HG03097 (cell line): Measurements from ENCODE around the gene VANGL1.

ENCODE experiments used
- ATAC-seq: cut with Tn5 transposase; IDR thresholded peaks from one replicate; pipeline ENCODE4 v1.9.1; 2021; ENCODE audit not compliant: unreplicated experiment, low FRiP score

The VANGL1 gene

GRCh38 chr1:115643225-115643624, 1.5 kb downstream of the VANGL1 start:
- no peak for ATAC-seq

- ATAC-seq = no peak
Measured at GRCh38 chr1:115643666-115644065, 1.9 kb downstream of the VANGL1 start.

DNA sequence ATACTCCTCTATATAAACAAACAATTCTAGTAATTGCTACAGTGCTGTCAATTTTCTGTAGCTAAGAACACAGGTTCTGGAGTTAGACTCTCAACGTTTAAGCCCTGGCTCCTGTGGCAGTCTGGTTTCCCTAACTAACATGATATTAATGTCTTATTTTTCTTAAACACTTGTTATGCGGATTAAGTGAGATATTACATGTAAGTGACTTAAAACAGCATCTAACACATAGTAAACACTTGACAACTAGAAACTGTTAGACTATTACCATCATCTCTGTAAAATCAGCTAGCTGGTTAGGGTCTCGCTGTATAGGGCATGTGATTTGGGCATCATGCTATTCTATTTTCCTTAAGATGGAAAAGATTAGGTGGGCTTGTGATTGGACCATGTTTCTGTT, 2.3 kb downstream of the VANGL1 start:
- ATAC-seq = no peak

DNA sequence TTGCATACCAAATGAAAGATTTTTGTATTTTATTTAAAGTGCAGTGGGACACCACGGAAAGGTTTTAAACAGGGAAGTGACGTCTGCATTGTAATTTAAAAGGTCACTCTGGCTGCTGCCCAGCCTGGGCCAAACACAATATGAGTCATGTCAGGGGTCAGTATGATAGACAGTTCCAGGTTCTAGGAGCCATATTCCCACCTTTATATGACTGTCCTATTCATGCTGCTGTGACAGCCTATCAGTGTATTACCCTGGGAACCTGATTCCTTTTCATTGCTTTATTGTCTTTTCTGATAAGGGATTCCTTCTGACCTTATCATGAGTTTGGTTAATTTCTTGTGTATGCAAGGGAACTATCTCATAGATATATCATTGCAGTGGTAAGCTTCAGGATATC, 5.3 kb downstream of the VANGL1 start:
- no peak for ATAC-seq

GRCh38 chr1:115647507-115647906, 5.7 kb downstream of the VANGL1 start:
- no peak for ATAC-seq

DNA sequence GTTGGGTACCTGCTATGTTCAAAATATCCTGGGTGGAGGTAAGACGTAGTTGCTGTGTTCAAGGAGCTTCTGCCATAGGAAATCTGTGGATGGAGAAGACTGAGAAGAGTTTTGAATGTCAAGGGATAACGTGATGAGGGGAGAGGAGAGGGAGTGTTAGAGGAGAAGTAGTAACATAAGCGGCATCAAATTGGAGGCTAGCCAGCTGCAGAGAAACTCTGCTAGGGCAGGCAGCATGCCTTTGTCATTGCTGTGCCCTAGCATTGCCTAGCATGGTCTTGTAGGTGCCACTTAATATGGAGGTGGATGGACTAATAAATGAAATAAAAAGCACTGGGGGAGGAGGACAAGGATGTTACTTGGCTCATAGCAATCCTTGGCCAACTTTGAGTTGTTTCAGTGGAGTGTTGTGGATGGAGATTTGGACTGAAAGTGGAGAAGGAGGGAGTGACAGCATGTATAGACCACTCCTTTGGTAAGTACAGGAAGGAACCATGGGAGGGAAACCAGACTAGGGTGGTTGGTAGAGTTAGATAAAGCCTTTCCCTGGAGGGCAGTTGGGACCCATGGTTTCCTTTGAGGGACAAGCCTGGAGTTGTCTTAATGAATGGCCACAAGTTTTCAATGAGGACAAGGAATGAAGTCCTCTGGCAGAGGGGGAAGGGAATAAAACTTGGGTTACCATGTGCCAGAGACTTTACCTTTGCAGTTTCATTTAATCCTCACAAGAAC, 6.3 kb downstream of the VANGL1 start:
- ATAC-seq = no peak

DNA sequence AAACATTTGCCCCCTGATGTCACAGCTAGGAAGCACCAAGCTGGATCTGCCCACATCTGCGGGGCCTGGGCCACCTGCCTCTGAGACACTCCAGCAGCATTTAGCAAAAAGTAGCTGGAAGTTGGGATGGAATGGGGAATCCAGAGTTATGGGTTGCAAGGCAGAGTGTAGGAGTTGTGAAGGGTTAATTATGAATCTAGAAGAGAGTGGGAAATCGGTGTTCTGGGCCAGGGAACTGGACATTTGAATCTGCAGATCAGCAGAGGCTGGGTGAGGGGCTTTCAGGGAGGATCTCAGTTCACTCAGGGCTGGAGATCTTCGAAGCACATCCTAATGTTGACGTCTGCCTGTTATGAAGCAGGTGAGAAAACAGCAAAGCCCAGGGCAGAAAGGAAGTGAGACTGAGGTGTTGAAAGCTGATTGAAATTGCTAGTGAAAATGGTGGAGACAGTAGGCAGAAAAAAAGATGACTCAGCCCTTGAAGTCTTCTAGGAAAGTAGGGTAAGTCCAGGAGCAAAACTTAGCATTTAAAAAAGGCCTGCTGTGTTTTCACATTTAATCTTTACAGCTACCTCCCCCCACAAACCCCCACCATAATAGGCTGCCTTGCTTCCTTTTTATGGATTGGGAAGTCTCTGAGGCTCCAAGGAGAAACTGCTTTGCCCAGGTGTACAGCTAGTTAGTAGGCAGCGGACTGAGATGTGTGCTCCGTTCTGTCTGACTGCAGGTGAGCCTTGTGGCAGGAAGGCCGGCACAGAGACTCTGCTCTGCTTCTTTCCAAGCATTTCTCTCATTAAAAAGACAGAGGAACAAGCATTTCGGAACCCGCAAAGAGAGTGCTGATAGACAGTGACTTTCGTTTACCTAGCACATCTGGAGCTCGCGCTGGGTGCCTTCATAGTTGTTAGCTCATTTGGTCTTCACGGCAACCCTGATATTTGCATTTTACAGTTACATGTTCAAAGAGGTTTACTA, 7.2 kb downstream of the VANGL1 start:
- ATAC-seq = peak; percentile 87

- no peak for ATAC-seq
Measured at GRCh38 chr1:115649964-115650363, 8.2 kb downstream of the VANGL1 start.

DNA sequence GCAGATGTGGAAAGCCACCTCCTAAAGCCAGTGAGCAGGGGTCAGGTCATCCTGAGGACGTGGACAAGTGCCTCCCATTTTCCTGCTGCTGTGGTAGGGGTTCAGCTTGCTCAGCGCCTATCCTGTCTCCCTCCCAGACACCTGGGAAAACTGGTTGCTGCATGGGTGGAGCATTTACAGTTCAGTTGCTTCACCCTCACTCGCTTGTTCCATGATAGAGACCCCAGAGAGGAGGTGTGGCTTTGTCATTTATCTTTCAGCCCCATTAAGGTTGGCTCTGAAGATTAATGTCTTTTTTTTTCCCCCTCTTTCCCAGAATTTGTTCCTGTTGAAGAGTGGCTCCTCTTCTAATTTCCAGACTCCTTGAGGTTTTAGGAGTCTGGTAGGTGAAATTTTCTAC, 9.2 kb downstream of the VANGL1 start:
- ATAC-seq = no peak

DNA sequence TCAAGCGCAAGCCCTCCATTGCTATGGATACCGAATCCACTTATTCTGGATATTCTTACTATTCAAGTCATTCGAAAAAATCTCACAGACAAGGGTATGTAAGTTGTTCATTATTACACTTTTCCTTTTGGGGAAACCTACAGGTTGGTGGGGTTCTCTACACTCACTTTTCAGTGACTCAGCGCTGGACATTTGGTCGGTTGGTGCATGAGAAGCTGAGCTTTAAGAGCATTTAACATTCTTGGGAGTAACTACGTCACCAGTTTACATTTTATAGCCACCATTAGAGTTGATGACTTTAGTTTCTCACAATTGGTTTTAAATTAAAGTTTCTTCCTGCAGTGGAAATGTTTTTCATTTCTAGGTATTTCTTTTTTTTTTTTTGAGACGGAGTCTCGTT, 9.6 kb downstream of the VANGL1 start:
- ATAC-seq = no peak

- ATAC-seq = no peak
Measured at GRCh38 chr1:115652236-115652788, 10.5 kb downstream of the VANGL1 start.

- no peak for ATAC-seq
Measured at GRCh38 chr1:115654125-115654524, 12.4 kb downstream of the VANGL1 start.

GRCh38 chr1:115654663-115655305, 13.0 kb downstream of the VANGL1 start:
- no peak for ATAC-seq

GRCh38 chr1:115655306-115655663, 13.5 kb downstream of the VANGL1 start:
- ATAC-seq = no peak

DNA sequence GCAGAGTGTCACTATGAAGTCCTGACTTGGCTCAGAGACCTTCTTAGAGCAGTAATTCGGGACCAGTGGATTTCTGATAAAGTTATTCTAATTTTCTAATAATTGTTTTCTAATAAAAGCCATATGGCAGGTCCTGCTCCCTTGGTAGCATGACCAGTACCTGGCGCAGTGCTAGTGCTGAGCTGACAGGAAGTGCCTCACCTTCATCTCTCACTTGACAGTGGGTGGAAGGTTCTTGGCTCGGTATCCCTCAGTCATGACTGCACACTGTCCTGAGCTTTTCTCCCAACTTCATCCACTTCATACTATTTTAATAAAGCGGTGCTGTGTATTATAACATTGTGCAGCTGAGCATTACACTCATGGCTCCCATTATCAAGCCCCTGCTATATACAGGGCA, 14.1 kb downstream of the VANGL1 start:
- ATAC-seq = no peak

- no peak for ATAC-seq
Measured at GRCh38 chr1:115656461-115657077, 14.8 kb downstream of the VANGL1 start.

DNA sequence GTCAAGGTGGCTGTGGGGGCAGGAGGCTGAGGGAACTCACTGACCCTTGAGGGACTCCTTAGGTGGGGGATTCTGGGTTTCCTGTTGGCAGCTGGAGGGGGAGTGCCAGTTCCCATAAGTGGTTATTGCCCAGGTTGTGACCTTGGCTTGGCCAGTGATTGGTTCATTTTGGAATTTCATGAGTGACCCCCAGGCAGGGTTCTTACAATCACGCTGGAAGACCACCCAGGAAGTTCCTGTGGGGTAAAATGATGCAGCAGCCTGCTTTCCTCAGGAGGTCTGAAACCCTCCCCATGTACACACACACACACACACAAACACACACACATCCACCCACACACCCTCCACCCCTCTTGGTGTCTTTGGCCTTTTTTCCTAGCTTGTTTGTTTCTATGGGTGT, 16.9 kb downstream of the VANGL1 start:
- ATAC-seq = no peak

- ATAC-seq = no peak
Measured at GRCh38 chr1:115660151-115660550, 18.4 kb downstream of the VANGL1 start.

DNA sequence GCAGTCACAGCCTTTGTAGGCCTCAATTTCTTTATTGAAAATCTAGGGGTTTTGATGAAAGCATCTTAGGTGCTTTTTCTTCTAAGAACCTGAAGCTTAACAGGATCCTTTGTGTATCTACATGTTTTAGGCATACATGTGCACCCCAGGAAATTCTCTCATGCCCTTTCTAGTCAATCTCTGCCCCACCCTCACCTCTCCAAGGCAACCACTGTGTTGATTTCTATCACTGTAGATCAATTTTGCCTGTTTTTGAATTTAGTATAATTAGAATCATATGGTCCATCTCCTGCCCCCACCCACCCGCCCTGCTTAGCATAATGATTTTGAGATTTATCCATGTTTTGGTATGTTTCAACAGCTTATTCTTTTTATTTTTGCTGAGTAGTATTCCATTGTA, 19.4 kb downstream of the VANGL1 start:
- ATAC-seq = no peak

- no peak for ATAC-seq
Measured at GRCh38 chr1:115665319-115666096, 23.7 kb downstream of the VANGL1 start.
